GM18868 (cell line): Measurements from ENCODE around the gene SUGP1.
"Not testable (repeated sequence)": the region's sequence is repeated elsewhere in the genome, so short reads cannot be mapped to it uniquely, and the experiment has no call there.

Experiments
- ATAC-seq: cut with Tn5 transposase; IDR thresholded peaks from one replicate; pipeline ENCODE4 v1.9.1; 2021; ENCODE audit warnings: mild to moderate bottlenecking, moderate library complexity; ENCODE audit not compliant: unreplicated experiment

Gene SUGP1

GRCh38 chr19:19320361-19321140 lies at the start of gene SUGP1, which contains the start of gene MAU2:
TSS of gene SUGP1 (minus strand) at chr19:19320509. CDS start at chr19:19320496, 13 bp downstream.
TSS of gene MAU2 (plus strand) at chr19:19320829. CDS start at chr19:19320860, 31 bp downstream.
- peak; percentile 92 for ATAC-seq

- ATAC-seq: no peak
These were observed 47.8 kb upstream of the SUGP1 start for GRCh38 chr19:19368087-19368486.

- ATAC-seq: peak; percentile 78
These were observed 46.4 kb upstream of the SUGP1 start for GRCh38 chr19:19366434-19367396.

GRCh38 chr19:19362075-19362474 lies 41.8 kb upstream of the SUGP1 start:
- no peak for ATAC-seq

GRCh38 chr19:19361075-19361594 lies 40.8 kb upstream of the SUGP1 start:
- peak; percentile 72 for ATAC-seq

GRCh38 chr19:19356901-19357566 lies 36.7 kb upstream of the SUGP1 start:
- ATAC-seq: no peak

- ATAC-seq: no peak
These were observed 36.2 kb upstream of the SUGP1 start for GRCh38 chr19:19356500-19356899.

- no peak for ATAC-seq
These were observed 35.4 kb upstream of the SUGP1 start for GRCh38 chr19:19355606-19356139.

GRCh38 chr19:19354932-19355331 lies 34.6 kb upstream of the SUGP1 start:
- ATAC-seq: no peak

- ATAC-seq: no peak
These were observed 33.7 kb upstream of the SUGP1 start for GRCh38 chr19:19354007-19354406.

GRCh38 chr19:19352823-19353222 lies 32.5 kb upstream of the SUGP1 start:
- ATAC-seq: no peak

GRCh38 chr19:19350756-19351155 lies 30.4 kb upstream of the SUGP1 start:
- not testable (repeated sequence) for ATAC-seq

- no peak for ATAC-seq
These were observed 29.1 kb upstream of the SUGP1 start for GRCh38 chr19:19349365-19349764.

- no peak for ATAC-seq
These were observed 28.0 kb upstream of the SUGP1 start for GRCh38 chr19:19348266-19348665.

- no peak for ATAC-seq
These were observed 27.2 kb upstream of the SUGP1 start for GRCh38 chr19:19347401-19348110.

- ATAC-seq: no peak
These were observed 25.7 kb upstream of the SUGP1 start for GRCh38 chr19:19345970-19346369.

- no peak for ATAC-seq
These were observed 24.9 kb upstream of the SUGP1 start for GRCh38 chr19:19345232-19345631.

GRCh38 chr19:19343762-19344161 lies 23.5 kb upstream of the SUGP1 start:
- no peak for ATAC-seq

- ATAC-seq: no peak
These were observed 22.7 kb upstream of the SUGP1 start for GRCh38 chr19:19343016-19343362.
